K562 (cell line): ENCODE data around the gene CELA3B. TPM values are rescaled to one million over a fixed set of nuclear protein-coding genes. Genes with fewer than 3 reads are reported as not detected.
A peak's percentile ranks its signal among the peaks of the same experiment; 100 is the strongest.

Experiments used
- CBFA2T3 ChIP-seq: fragments of 450-650 bp; IDR thresholded peaks from 2 replicates; pipeline ENCODE4 v1.6.1; 2017
- CC2D1A ChIP-seq: fragments of 450-650 bp; IDR thresholded peaks from 2 replicates; pipeline ENCODE4 v1.6.1; 2017; ENCODE audit warnings: mild to moderate bottlenecking
- CTBP1 ChIP-seq: fragments of 450-650 bp; IDR thresholded peaks from 2 replicates; pipeline ENCODE4 v1.6.1; 2016; ENCODE audit warnings: borderline replicate concordance
- GATAD2A ChIP-seq: fragments of 450-650 bp; IDR thresholded peaks from 2 replicates; pipeline ENCODE4 v1.6.1; 2017
- HSF4 ChIP-seq: fragments of 250-450 bp; sonication (Bioruptor Pico); IDR thresholded peaks from 2 replicates; pipeline ENCODE4 v2.1.2; 2022; ENCODE audit warnings: mild to moderate bottlenecking, moderate library complexity, borderline replicate concordance
- KHSRP ChIP-seq: fragments of 450-650 bp; IDR thresholded peaks from 2 replicates; pipeline ENCODE4 v1.6.1; 2017
- NONO ChIP-seq, 2 experiments: fragments of 200-400 bp in 1 of 2; fragments of 450-650 bp in 1 of 2; formaldehyde crosslinking in 1 of 2; IDR thresholded peaks; 2 replicates each; pipeline ENCODE4 v1.6.1; 2017; ENCODE audit warnings: low read depth in 2 of 2, mild to moderate bottlenecking in 2 of 2, moderate library complexity in 2 of 2, low read length in 1 of 2
- PCBP1 ChIP-seq: fragments of 200-400 bp; formaldehyde crosslinking; IDR thresholded peaks from 2 replicates; pipeline ENCODE4 v1.6.1; 2018; ENCODE audit warnings: mild to moderate bottlenecking, low read depth, low read length; ENCODE audit not compliant: poor library complexity, severe bottlenecking
- RBFOX2 ChIP-seq: fragments of 200-400 bp; formaldehyde crosslinking; IDR thresholded peaks from 2 replicates; pipeline ENCODE4 v1.6.1; 2017; ENCODE audit warnings: low read depth, mild to moderate bottlenecking, low read length, moderate library complexity
- RCOR1 ChIP-seq, 2 experiments: IDR thresholded peaks; 2 replicates each; pipeline ENCODE4 v1.6.1; 2012; ENCODE audit warnings: low read depth in 2 of 2, low read length in 2 of 2, borderline replicate concordance in 1 of 2, improper control_type of control experiment in 1 of 2
- TBL1XR1 ChIP-seq, 2 experiments: IDR thresholded peaks; 2 replicates each; pipeline ENCODE4 v1.6.1; 2012; ENCODE audit warnings: improper control_type of control experiment in 2 of 2, low read length in 2 of 2, mild to moderate bottlenecking in 1 of 2
- ZBTB8A ChIP-seq: fragments of 450-650 bp; IDR thresholded peaks from 2 replicates; pipeline ENCODE4 v1.6.1; 2018; ENCODE audit warnings: mild to moderate bottlenecking, moderate library complexity; ENCODE audit not compliant: partially characterized antibody
- ZNF175 ChIP-seq: fragments of 200-800 bp; sonication (Bioruptor generic); IDR thresholded peaks from 2 replicates; pipeline ENCODE4 v1.6.1; 2016; ENCODE audit warnings: low read depth, mild to moderate bottlenecking, missing genetic modification characterization, missing compliant biosample characterization
- polyA plus RNA-seq, 8 experiments: library from polyadenylated mRNA; depleted of rRNA in 4 of 8; stranded (reverse) in 5 of 8; unstranded in 3 of 8; fragments of >200 nt; fragmentation: Nextera tagmentation in 2 of 8; fragmentation: Illumina TruSeq in 1 of 8; extraction: Ambion mirVana in 2 of 8; extraction: Trizol in 1 of 8; gene quantifications; 2 replicates each; pipeline versions ENCODE4 v1.2.1 to v1.2.3, GENCODE V29; 2011 to 2014; ENCODE audit warnings: inconsistent platforms in 1 of 8, missing spikeins in 1 of 8
- total RNA-seq, 7 experiments: library from RNA; depleted of rRNA in 6 of 7; stranded (reverse); fragments of >200 nt in 6 of 7; fragmentation: Illumina TruSeq in 2 of 7; extraction: Trizol in 2 of 7; gene quantifications; 2 replicates each; pipeline versions ENCODE4 v1.2.1 to v1.2.3, GENCODE V29; 2011 to 2021; ENCODE audit warnings: low replicate concordance in 1 of 7
- TF ChIP-seq, protein P1 (sequence below), 2 experiments: fragments of 450-650 bp; IDR thresholded peaks; 2 replicates each; pipeline ENCODE4 v1.6.1; 2018; ENCODE audit warnings: mild to moderate bottlenecking in 2 of 2, low read depth in 1 of 2; ENCODE audit not compliant: partially characterized antibody in 2 of 2
- TF ChIP-seq, protein P2 (sequence below): fragments of 150-350 bp; IDR thresholded peaks from 2 replicates; pipeline ENCODE4 v1.6.1; 2014; ENCODE audit warnings: low read depth, mild to moderate bottlenecking, low read length, borderline replicate concordance
- TF ChIP-seq, protein P3 (sequence below): sonication (generic); formaldehyde crosslinking; IDR thresholded peaks from 2 replicates; pipeline ENCODE4 v1.8.0; 2022; ENCODE audit warnings: missing genetic modification reagents, mild to moderate bottlenecking, borderline replicate concordance

CELA3B gene
- total and polyA plus RNA-seq, 9 of the 15 experiments (the other 6 are each of a cell fraction or from before 2014, with no cell fraction given): 3.1 TPM; not detected in 8

DNA sequence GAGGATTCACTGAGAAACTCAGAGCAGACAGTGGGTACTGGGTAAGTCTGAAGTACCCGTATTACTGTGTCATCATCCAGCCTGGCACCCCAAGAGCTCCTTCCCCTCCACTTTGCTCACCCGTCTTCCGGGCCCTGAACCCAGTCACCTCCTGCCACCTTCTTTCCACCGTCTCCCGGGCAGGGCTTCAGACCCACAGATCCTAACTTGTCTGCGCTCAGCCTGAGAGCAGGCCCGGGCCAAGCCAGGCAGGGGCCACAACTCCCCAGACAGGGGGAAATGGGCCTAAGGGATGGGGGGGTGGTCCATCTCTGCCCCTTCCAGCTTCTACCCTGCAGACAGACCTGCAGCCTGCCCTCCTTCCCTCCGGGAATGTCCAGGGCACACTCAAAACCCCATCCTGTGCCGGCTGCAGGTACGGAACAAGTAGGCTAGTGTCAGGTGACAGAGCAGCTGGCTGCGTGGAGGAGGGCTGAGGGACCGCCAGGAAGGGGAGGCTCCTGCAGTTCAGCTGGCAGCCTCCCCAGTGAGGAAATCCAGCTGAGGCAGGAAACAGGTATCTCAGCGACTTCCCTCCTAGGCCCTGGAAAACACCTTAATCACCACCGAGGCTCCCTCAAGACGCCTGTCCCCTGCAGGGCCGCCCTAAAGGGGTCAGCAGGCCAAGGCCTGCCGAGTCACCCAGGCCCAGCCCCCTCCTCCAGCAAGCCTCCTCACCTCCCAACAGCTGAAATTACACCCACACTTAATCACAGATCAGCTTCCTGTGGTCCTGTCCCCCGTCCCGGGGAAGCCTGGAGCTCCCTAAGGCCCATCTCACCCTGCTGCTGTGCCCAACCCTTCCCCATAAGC, 43.2 kb upstream of the CELA3B start (continued):
- no peak for TF ChIP-seq ZBTB8A
- no peak for TF ChIP-seq CC2D1A
- TF ChIP-seq, protein P1, sequence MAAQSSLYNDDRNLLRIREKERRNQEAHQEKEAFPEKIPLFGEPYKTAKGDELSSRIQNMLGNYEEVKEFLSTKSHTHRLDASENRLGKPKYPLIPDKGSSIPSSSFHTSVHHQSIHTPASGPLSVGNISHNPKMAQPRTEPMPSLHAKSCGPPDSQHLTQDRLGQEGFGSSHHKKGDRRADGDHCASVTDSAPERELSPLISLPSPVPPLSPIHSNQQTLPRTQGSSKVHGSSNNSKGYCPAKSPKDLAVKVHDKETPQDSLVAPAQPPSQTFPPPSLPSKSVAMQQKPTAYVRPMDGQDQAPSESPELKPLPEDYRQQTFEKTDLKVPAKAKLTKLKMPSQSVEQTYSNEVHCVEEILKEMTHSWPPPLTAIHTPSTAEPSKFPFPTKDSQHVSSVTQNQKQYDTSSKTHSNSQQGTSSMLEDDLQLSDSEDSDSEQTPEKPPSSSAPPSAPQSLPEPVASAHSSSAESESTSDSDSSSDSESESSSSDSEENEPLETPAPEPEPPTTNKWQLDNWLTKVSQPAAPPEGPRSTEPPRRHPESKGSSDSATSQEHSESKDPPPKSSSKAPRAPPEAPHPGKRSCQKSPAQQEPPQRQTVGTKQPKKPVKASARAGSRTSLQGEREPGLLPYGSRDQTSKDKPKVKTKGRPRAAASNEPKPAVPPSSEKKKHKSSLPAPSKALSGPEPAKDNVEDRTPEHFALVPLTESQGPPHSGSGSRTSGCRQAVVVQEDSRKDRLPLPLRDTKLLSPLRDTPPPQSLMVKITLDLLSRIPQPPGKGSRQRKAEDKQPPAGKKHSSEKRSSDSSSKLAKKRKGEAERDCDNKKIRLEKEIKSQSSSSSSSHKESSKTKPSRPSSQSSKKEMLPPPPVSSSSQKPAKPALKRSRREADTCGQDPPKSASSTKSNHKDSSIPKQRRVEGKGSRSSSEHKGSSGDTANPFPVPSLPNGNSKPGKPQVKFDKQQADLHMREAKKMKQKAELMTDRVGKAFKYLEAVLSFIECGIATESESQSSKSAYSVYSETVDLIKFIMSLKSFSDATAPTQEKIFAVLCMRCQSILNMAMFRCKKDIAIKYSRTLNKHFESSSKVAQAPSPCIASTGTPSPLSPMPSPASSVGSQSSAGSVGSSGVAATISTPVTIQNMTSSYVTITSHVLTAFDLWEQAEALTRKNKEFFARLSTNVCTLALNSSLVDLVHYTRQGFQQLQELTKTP (IDR thresholded peaks at IDR 0.05; ENCODE audit: low read depth in 1 of 2, partially characterized antibody in 2 of 2): no peak
- TF ChIP-seq KHSRP: no peak
- TF ChIP-seq, protein P2, sequence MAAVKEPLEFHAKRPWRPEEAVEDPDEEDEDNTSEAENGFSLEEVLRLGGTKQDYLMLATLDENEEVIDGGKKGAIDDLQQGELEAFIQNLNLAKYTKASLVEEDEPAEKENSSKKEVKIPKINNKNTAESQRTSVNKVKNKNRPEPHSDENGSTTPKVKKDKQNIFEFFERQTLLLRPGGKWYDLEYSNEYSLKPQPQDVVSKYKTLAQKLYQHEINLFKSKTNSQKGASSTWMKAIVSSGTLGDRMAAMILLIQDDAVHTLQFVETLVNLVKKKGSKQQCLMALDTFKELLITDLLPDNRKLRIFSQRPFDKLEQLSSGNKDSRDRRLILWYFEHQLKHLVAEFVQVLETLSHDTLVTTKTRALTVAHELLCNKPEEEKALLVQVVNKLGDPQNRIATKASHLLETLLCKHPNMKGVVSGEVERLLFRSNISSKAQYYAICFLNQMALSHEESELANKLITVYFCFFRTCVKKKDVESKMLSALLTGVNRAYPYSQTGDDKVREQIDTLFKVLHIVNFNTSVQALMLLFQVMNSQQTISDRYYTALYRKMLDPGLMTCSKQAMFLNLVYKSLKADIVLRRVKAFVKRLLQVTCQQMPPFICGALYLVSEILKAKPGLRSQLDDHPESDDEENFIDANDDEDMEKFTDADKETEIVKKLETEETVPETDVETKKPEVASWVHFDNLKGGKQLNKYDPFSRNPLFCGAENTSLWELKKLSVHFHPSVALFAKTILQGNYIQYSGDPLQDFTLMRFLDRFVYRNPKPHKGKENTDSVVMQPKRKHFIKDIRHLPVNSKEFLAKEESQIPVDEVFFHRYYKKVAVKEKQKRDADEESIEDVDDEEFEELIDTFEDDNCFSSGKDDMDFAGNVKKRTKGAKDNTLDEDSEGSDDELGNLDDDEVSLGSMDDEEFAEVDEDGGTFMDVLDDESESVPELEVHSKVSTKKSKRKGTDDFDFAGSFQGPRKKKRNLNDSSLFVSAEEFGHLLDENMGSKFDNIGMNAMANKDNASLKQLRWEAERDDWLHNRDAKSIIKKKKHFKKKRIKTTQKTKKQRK: no peak
- TF ChIP-seq RBFOX2: peak; percentile 25; the same call in 1 of the 2 replicates
- no peak for TF ChIP-seq GATAD2A
- TF ChIP-seq ZNF175 (CRISPR knock-in tag): no peak
- TF ChIP-seq RCOR1 (IDR thresholded peaks at IDR 0.05; ENCODE audit: borderline replicate concordance in 1 of 2, low read depth in 2 of 2, low read length in 2 of 2): no peak
- TF ChIP-seq, protein P3, sequence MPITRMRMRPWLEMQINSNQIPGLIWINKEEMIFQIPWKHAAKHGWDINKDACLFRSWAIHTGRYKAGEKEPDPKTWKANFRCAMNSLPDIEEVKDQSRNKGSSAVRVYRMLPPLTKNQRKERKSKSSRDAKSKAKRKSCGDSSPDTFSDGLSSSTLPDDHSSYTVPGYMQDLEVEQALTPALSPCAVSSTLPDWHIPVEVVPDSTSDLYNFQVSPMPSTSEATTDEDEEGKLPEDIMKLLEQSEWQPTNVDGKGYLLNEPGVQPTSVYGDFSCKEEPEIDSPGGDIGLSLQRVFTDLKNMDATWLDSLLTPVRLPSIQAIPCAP: no peak
- TF ChIP-seq PCBP1: no peak
- 0 out of 4 replicates have a peak, but pooled peaks of 1 of the 2 experiments have one; percentile 23 for TF ChIP-seq TBL1XR1 (IDR thresholded peaks at IDR 0.05; ENCODE audit: low read length in 2 of 2)
- TF ChIP-seq HSF4: no peak
- TF ChIP-seq CBFA2T3: peak; percentile 51
- no peak for TF ChIP-seq NONO (IDR thresholded peaks at IDR 0.05; ENCODE audit: low read depth in 2 of 2, low read length in 1 of 2)
- TF ChIP-seq CTBP1: peak; percentile 35; the same call in 1 of the 2 replicates
